ENCODE measurements around the gene XG.
A peak's percentile ranks its signal among the peaks of the same experiment; 100 is the strongest.
"Not testable (repeated sequence)": the region's sequence is repeated elsewhere in the genome, so short reads cannot be mapped to it uniquely, and the experiment has no call there.

XG gene

GRCh38 chrX:2751874-2752300, at the start of gene XG:
TSS of gene XG (plus strand) at chrX:2752040. CDS start at chrX:2752275, 235 bp downstream.
- peak; percentile 63 for DNase-seq

GRCh38 chrX:2703991-2704369, 47.9 kb upstream of the XG start:
- no peak for DNase-seq

- no peak for DNase-seq
Observed at GRCh38 chrX:2705046-2705832, 46.6 kb upstream of the XG start.

GRCh38 chrX:2707334-2707760, 44.5 kb upstream of the XG start:
- no peak for DNase-seq

GRCh38 chrX:2708021-2708420, 43.8 kb upstream of the XG start:
- no peak for DNase-seq

- DNase-seq = no peak
Observed at GRCh38 chrX:2708592-2709188, 43.1 kb upstream of the XG start.

GRCh38 chrX:2709556-2709955, 42.3 kb upstream of the XG start:
- no peak for DNase-seq

- DNase-seq = no peak
Observed at GRCh38 chrX:2710041-2710840, 41.6 kb upstream of the XG start.

- DNase-seq = no peak
Observed at GRCh38 chrX:2711441-2711840, 40.4 kb upstream of the XG start.

- no peak for DNase-seq
Observed at GRCh38 chrX:2712428-2712827, 39.4 kb upstream of the XG start.

GRCh38 chrX:2712890-2713840, 38.7 kb upstream of the XG start:
- DNase-seq = no peak

GRCh38 chrX:2714551-2714950, 37.3 kb upstream of the XG start:
- DNase-seq = no peak

- no peak for DNase-seq
Observed at GRCh38 chrX:2715066-2715600, 36.7 kb upstream of the XG start.

GRCh38 chrX:2717312-2717711, 34.5 kb upstream of the XG start:
- no peak for DNase-seq

- no peak for DNase-seq
Observed at GRCh38 chrX:2718821-2719220, 33.0 kb upstream of the XG start.

GRCh38 chrX:2719774-2720447, 31.9 kb upstream of the XG start:
- DNase-seq = no peak

GRCh38 chrX:2723286-2723879, 28.5 kb upstream of the XG start:
- no peak for DNase-seq

GRCh38 chrX:2727264-2727663, 24.6 kb upstream of the XG start:
- DNase-seq = not testable (repeated sequence)

- DNase-seq = no peak
Observed at GRCh38 chrX:2732076-2732475, 19.8 kb upstream of the XG start.

- DNase-seq = no peak
Observed at GRCh38 chrX:2732649-2733048, 19.2 kb upstream of the XG start.

- no peak for DNase-seq
Observed at GRCh38 chrX:2733286-2733685, 18.6 kb upstream of the XG start.

Measured in DMS53 (cell line).